GM21619 (cell line): ENCODE results near the gene BRPF3.
"Not testable (repeated sequence)": the region's sequence is repeated elsewhere in the genome, so short reads cannot be mapped to it uniquely, and the experiment has no call there.

Experiments
- ATAC-seq: cut with Tn5 transposase; IDR thresholded peaks from one replicate; pipeline ENCODE4 v1.9.1; 2021; ENCODE audit not compliant: unreplicated experiment

The BRPF3 gene

DNA sequence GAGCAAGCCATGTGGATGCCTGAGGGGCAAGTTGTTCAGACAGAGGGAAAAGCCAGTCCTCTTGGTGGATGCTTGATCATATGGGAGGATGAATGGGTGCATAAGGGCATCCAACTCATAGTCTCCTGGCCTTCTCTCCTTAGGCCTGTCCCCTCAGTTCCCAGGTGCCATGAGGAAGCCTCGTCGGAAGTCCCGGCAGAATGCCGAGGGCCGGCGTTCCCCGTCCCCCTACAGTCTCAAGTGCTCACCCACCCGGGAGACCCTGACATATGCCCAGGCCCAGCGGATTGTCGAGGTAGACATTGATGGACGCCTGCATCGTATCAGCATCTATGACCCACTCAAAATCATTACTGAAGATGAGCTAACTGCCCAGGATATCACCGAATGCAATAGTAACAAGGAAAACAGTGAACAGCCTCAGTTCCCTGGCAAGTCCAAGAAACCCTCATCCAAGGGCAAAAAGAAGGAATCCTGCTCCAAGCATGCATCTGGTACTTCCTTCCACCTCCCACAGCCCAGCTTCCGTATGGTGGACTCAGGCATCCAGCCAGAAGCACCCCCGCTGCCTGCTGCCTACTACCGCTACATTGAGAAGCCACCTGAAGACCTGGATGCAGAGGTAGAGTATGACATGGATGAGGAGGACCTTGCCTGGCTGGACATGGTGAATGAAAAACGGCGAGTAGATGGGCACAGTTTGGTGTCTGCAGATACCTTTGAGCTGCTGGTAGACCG is 3.8 kb downstream of the BRPF3 start:
- ATAC-seq, result no peak

- no peak for ATAC-seq
Measured at GRCh38 chr6:36200998-36201596, 4.6 kb downstream of the BRPF3 start.

- ATAC-seq, result no peak
Measured at GRCh38 chr6:36201612-36202011, 5.1 kb downstream of the BRPF3 start.

DNA sequence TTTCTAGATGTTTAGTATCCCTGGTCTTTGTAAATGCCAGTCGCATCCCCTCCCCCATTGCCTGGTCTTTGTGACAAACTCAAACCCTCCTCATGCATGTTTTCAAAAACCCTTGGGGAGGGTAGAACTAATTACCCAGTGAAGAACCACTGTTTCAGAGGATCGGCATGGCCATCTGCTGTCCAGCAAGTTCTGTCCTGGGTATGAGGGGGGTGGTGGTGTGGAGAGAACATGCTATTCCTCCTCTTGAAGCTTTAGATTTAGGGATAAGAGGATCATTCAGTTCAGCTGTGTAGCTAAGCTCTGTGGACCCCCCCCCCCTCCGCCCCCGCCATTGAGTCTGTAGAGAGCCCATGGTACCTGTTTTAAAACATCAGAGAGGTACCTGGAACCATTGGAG is 5.6 kb downstream of the BRPF3 start:
- no peak for ATAC-seq

DNA sequence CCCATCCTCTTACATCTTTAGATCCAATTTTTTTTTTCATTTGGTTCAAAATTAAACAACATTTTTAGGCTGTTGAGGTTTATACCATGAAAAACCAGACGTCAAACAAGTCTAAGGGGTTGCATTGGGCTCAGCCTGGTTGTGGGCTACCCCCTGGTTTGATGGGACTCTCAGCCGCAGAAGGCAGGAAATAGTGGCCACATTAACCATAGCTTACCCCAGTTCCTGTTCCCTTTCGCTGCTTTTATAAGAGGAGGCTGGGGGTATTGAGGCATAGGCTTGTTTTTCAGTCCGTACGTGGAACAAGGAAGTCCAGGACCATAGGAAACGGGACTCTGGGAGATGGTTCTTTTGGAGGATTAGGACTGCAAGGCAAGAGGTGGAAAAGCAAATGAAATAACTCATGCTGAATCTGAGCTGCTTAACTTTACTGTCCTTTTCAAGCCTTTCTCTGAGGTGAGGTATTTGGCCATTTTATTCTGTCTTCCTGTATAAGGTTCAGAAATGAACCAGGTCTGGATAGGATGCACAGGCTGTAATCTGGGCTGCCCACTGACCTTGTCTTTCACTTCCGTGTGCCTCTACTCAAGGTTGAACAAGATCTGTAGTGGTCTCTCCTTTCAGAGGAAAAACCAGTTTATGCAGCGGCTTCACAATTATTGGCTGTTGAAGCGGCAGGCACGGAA is 7.7 kb downstream of the BRPF3 start:
- ATAC-seq, result no peak

DNA sequence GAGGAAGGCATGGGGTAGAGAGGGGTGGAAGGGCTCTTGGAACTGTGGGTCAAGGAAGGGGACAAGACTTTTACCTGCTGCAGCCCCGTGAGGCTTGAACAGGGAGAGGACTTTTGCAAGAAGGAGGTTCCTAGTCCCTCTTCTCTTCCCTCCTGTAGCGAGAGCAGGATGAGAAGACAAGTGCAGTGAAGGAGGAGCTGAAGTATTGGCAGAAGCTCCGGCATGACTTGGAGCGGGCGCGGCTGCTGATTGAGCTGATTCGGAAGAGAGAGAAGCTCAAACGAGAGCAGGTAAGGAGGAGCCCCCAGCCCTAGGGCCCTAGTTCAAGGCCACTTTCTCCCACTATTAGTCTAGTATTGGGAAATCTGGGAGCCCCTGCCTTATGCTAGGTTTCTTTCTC is 10.6 kb downstream of the BRPF3 start:
- no peak for ATAC-seq

DNA sequence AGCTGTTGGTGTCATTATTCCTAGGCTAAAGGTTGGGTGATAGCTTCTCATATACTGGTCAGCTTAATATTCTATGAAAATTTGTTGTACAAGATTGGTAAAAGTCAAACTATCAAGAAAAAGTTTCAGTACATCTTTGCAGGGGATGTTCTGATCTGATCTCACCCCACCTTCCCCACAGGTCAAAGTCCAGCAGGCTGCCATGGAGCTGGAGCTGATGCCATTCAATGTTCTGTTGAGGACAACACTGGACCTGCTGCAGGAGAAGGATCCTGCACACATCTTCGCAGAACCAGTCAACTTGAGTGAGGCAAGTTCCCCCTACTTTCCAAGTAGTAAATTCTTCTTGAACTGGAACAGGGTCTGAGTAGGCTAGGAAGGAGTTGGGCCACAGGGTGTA is 13.1 kb downstream of the BRPF3 start:
- no peak for ATAC-seq

- ATAC-seq, result no peak
Measured at GRCh38 chr6:36210182-36210581, 13.6 kb downstream of the BRPF3 start.

DNA sequence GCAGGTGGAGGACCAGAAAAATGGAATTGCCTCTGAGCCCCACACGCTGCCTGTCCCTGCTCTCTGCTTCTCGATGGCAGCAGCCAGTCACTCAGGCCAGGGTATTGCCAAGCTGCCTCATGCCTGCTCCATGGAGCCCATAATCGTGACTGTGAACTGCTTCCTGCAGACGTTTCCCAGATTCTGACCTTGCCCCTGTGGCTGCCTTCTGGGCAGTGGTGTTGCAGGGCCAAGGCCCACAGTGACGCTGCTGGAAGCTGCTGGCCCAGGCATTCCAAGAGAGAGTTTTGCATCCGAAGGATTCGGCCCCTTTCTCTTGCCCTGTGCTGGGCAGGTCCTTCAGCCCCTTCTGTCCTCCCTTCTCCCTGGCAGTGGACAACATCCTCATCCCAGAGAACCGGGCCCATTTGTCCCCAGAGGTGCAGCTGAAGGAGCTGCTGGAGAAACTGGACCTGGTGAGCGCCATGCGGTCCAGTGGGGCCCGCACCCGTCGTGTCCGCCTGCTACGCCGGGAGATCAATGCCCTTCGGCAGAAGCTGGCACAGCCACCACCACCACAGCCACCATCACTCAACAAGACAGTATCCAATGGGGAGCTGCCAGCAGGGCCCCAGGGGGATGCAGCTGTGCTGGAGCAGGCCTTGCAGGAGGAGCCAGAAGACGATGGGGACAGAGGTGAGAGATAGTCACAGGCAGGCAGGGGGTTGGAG is 14.5 kb downstream of the BRPF3 start:
- no peak for ATAC-seq

GRCh38 chr6:36216559-36216958 is 20.0 kb downstream of the BRPF3 start:
- ATAC-seq, result no peak

- no peak for ATAC-seq
Measured at GRCh38 chr6:36217188-36217587, 20.6 kb downstream of the BRPF3 start.

- ATAC-seq, result no peak
Measured at GRCh38 chr6:36217946-36218345, 21.4 kb downstream of the BRPF3 start.

- not testable (repeated sequence) for ATAC-seq
Measured at GRCh38 chr6:36218516-36218915, 22.0 kb downstream of the BRPF3 start.

GRCh38 chr6:36219081-36219480 is 22.5 kb downstream of the BRPF3 start:
- ATAC-seq, result no peak

DNA sequence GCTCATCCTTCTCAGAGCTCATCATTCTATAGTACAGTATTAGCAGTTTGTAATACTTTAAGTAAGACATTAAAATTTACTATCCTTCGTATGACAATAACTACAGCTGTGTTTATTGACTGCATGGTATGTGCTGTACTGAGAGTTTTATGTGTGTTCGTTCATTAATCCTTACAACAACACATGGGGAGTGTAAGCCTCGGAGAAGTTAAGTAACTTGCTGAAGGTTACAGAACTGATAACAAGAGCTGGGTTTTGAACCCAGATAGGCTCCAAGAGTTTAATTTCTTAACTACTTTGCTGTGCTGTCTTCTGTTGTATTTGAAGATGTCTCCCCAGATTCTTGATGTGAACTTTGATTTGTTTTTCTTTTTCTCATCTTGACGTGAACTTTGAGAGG is 23.7 kb downstream of the BRPF3 start:
- no peak for ATAC-seq

DNA sequence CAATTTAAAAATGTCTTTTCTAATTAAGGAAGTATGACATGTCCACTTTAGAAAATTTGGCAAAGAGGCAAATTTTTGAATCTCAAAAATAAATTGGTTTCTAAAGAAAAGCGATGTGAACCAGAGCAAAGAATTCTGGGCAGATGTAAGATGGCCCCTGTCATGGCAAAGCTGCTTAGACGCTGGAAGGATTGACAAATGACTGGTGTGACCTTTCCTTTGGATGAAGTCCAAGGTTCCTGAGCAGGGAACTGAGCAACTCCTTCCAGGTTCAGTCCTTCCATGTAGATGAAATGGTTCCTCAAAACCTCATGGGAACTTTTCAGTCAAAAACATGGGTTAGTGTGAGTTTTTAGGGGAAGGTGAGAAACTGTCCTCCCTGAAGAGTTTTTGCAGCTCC is 25.1 kb downstream of the BRPF3 start:
- no peak for ATAC-seq

GRCh38 chr6:36222924-36223323 is 26.4 kb downstream of the BRPF3 start:
- no peak for ATAC-seq

DNA sequence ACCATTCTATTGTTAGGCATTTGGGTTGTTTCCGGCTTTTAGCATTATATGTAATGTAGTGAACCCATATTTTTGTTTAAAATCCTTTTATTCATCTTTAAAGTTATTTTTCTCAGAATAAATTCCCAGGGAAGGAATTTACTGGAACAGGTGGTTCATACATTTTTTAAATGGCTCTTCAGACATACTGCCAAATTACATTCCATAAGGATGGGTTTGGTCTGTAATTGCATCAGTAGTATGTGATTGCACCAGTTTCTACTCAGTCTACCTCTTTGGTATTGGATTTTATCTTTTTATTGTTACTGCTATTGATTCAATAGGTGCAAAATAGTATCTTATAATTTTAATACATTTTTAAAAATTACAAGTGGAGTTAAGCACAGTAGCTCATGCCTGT is 27.2 kb downstream of the BRPF3 start:
- no peak for ATAC-seq

- no peak for ATAC-seq
Measured at GRCh38 chr6:36224918-36225461, 28.4 kb downstream of the BRPF3 start.

- ATAC-seq, result no peak
Measured at GRCh38 chr6:36226438-36227047, 30.0 kb downstream of the BRPF3 start.
